NT2/D1 (cell line): ENCODE measurements around the gene CCDC186.

ENCODE experiments used
- SUZ12 ChIP-seq: IDR thresholded peaks from 2 replicates; pipeline ENCODE4 v1.6.1; 2011; ENCODE audit not compliant: insufficient read length, insufficient read depth; ENCODE audit errors: extremely low read depth
- YY1 ChIP-seq: IDR thresholded peaks from 2 replicates; pipeline ENCODE4 v1.6.1; 2011; ENCODE audit not compliant: insufficient read length, insufficient read depth
- ZNF274 ChIP-seq: IDR thresholded peaks from 2 replicates; pipeline ENCODE4 v1.6.1; 2011; ENCODE audit warnings: mild to moderate bottlenecking, low read depth, low read length

- TF ChIP-seq SUZ12, result no peak
- no peak for TF ChIP-seq ZNF274
- TF ChIP-seq YY1, result no peak
Measured at GRCh38 chr10:114077815-114078219, 96.2 kb downstream of the CCDC186 start.
